Activated CD8-positive, alpha-beta T cell treated with anti-CD3 and anti-CD28 coated beads for 36 hours (primary cell): ENCODE results near the gene SORCS2. TPM values are rescaled to one million over a fixed set of nuclear protein-coding genes. Genes with fewer than 3 reads are reported as not detected.

Source experiments
- ATAC-seq: fragments of 200-7000 bp; cut with Tn5 transposase; one replicate; pipeline ENCODE4 v1.10.0; 2021; ENCODE audit warnings: mild to moderate bottlenecking, moderate library complexity
- CTCF ChIA-PET: fragments of 350-600 bp; sonication (Branson Sonifier 250); formaldehyde crosslinking; loops from one replicate; lab custom pipeline; 2021; ENCODE audit warnings: antibody characterized with exemption; lab: Charles Lee
- POLR2A ChIA-PET: fragments of 350-600 bp; sonication (Branson Sonifier 250); formaldehyde crosslinking; loops from one replicate; lab custom pipeline; 2021; ENCODE audit warnings: antibody characterized with exemption; lab: Charles Lee
- DNase-seq: peaks from one replicate; pipeline ENCODE4 v3.0.0-alpha.2; 2020
- H3K27ac Mint-ChIP-seq: one replicate; pipeline ENCODE4 v1.8.0; 2021; ENCODE audit warnings: mild to moderate bottlenecking, mixed read lengths
- H3K27me3 Mint-ChIP-seq: one replicate; pipeline ENCODE4 v1.8.0; 2021; ENCODE audit warnings: mixed read lengths
- H3K36me3 Mint-ChIP-seq: one replicate; pipeline ENCODE4 v1.8.0; 2021; ENCODE audit warnings: low read depth, mixed read lengths
- H3K4me1 Mint-ChIP-seq: one replicate; pipeline ENCODE4 v1.8.0; 2021; ENCODE audit warnings: low read depth, mixed read lengths
- H3K4me3 Mint-ChIP-seq: one replicate; pipeline ENCODE4 v1.8.0; 2021; ENCODE audit warnings: mild to moderate bottlenecking, moderate library complexity, mixed read lengths
- H3K9me3 Mint-ChIP-seq: one replicate; pipeline ENCODE4 v1.8.0; 2021; ENCODE audit warnings: mixed read lengths
- intact Hi-C: fragments of 100-400 bp; cut with micrococcal nuclease; formaldehyde crosslinking; loops from one replicate; pipeline ENCODE4 v1.10.0; 2022
- total RNA-seq, 2 experiments: library from RNA; stranded (reverse); gene quantifications; one replicate each; pipeline ENCODE4 v1.2.3, GENCODE V29; 2021
- TF ChIP-seq, protein P1 (sequence below): fragments of 200-600 bp; IDR thresholded peaks from one replicate; pipeline ENCODE4 v1.8.0; 2022; ENCODE audit warnings: antibody characterized with exemption, mild to moderate bottlenecking

Gene SORCS2
- total RNA-seq, 2 experiments from 2014 or later, result 0.05 TPM; not detected in 1

DNA sequence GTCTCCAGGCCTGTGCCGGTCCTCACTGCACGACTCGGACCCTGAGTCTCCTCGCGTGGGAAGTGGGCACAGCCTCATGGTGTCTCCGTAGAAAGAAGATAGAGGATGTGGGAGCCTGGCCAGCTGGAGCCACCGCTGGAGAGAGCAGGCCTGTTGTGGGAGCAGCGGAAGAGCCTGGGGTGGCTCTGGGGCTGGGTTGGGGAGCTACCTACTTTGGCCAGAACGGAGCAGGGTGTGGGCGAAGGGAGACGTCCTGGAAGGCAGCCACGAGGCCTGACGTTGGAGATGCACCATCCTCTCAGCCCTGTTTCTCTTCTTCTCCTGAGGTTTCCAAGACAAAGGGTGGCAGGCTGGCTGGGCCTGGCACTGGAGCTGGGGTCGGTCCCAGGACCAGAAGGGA, 93.8 kb downstream of the SORCS2 start:
- CTCF ChIA-PET, result no interaction called here
- Mint-ChIP-seq H3K27me3 (peaks cover 4% of the 10 kb centered on the region), H3K9me3 (no peaks in the 10 kb centered on the region), H3K36me3 (no peaks in the 10 kb centered on the region), H3K4me1 (no peaks in the 10 kb centered on the region), H3K27ac (no peak overlapping the region), H3K4me3 (no peak overlapping the region)
- TF ChIP-seq, protein P1, sequence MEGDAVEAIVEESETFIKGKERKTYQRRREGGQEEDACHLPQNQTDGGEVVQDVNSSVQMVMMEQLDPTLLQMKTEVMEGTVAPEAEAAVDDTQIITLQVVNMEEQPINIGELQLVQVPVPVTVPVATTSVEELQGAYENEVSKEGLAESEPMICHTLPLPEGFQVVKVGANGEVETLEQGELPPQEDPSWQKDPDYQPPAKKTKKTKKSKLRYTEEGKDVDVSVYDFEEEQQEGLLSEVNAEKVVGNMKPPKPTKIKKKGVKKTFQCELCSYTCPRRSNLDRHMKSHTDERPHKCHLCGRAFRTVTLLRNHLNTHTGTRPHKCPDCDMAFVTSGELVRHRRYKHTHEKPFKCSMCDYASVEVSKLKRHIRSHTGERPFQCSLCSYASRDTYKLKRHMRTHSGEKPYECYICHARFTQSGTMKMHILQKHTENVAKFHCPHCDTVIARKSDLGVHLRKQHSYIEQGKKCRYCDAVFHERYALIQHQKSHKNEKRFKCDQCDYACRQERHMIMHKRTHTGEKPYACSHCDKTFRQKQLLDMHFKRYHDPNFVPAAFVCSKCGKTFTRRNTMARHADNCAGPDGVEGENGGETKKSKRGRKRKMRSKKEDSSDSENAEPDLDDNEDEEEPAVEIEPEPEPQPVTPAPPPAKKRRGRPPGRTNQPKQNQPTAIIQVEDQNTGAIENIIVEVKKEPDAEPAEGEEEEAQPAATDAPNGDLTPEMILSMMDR, result no peak
- POLR2A ChIA-PET, result no interaction called here
- ATAC-seq (no peak), DNase-seq (no peak)
- intact Hi-C loops, result no loop called here

DNA sequence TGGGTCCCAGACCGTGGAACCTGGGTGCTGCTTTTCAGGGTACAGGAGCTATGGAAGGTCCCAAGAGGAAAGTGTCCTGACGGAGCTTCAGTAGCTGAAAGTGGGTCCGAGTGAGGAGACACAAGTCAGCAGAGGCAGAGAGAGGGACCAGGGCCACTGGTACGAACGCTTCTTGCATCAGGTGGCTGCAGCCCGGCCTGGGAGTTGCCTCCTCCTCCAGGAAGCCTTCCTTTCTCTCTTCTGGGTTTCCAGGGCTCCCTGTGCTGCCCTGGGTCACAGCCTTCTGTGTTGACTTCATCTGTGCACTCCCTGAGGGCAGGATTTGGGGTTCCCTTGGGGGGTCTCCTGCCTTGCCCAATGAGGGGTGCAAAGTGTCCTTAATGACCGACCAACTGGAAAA, 94.5 kb downstream of the SORCS2 start:
- CTCF ChIA-PET, result no interaction called here
- POLR2A ChIA-PET, result no interaction called here
- no peak overlapping the region for H3K27ac Mint-ChIP-seq

DNA sequence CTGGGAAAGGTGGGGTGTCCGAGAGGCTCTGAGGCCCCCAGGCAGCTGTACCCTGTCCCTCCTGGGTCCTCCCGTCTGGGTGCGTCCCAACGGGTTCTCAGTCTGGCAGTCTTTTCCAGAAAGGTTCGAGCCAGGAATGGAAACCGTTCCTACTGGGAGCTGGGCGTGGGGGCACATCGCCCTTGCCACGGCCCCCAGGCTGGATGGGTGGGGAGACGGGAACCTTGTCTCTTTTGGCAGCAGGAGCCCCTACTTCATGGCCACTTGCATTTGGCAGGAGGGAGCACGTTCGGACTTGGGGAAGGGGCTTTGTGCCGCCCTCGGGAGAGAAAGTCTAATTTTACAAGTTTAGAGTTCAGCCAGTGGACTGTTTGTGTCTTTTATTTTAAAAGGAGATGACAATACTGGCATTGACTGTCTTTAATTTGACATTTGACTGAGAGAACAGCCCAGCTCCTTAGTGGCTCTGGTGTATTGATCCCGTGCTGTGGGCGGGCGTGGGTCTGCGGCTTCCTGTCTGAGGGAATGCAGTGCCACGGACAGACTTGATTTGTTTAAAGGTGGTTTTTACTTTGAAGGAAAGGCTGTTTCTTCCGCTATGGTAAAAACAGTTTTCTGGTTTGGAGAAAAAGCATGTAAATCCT, 95.1 kb downstream of the SORCS2 start:
- Mint-ChIP-seq H3K36me3 (no peaks in the 10 kb centered on the region), H3K9me3 (no peaks in the 10 kb centered on the region), H3K27me3 (peaks cover 4% of the 10 kb centered on the region), H3K27ac (no peak overlapping the region), H3K4me3 (no peak overlapping the region), H3K4me1 (no peaks in the 10 kb centered on the region)
- POLR2A ChIA-PET, result no interaction called here
- TF ChIP-seq, protein P1, result no peak
- CTCF ChIA-PET, result no interaction called here
- intact Hi-C loops, result no loop called here
- no peak for ATAC-seq
- DNase-seq, result no peak

More for the DNA sequence above, 94.5 kb downstream of the SORCS2 start:
- TF ChIP-seq, protein P1, result no peak
- Mint-ChIP-seq H3K4me3 (no peak overlapping the region), H3K4me1 (no peaks in the 10 kb centered on the region), H3K27me3 (peaks cover 4% of the 10 kb centered on the region), H3K9me3 (no peaks in the 10 kb centered on the region), H3K36me3 (no peaks in the 10 kb centered on the region)
- no peak for ATAC-seq
- DNase-seq, result no peak
- intact Hi-C loops, result no loop called here

DNA sequence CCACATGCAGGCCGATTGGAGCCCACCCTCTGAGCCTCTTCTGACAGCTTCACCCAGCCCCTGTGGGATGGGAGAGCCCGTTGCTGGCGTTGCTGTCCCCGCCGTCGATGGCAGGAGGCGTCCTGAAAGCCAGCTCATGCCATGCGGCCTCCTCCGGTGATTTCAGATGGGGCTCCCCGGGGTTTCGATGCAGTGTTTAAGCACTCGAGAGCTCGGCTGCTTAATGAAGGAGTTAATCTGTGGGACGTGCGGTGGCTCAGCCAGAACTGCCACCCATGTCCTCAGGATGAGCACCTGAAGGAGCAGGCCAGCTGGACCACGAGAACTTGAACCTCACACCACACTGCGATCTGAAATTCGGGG, 95.6 kb downstream of the SORCS2 start:
- ATAC-seq (no peak), DNase-seq (no peak)
- H3K27ac Mint-ChIP-seq, result no peak overlapping the region
- H3K4me1 Mint-ChIP-seq, result no peaks in the 10 kb centered on the region
- POLR2A ChIA-PET, result no interaction called here
- CTCF ChIA-PET, result no interaction called here
- H3K36me3 Mint-ChIP-seq, result no peaks in the 10 kb centered on the region
- TF ChIP-seq, protein P1, result no peak
- intact Hi-C loops, result no loop called here
- no peaks in the 10 kb centered on the region for H3K9me3 Mint-ChIP-seq
- peaks cover 2% of the 10 kb centered on the region for H3K27me3 Mint-ChIP-seq
- H3K4me3 Mint-ChIP-seq, result no peak overlapping the region

DNA sequence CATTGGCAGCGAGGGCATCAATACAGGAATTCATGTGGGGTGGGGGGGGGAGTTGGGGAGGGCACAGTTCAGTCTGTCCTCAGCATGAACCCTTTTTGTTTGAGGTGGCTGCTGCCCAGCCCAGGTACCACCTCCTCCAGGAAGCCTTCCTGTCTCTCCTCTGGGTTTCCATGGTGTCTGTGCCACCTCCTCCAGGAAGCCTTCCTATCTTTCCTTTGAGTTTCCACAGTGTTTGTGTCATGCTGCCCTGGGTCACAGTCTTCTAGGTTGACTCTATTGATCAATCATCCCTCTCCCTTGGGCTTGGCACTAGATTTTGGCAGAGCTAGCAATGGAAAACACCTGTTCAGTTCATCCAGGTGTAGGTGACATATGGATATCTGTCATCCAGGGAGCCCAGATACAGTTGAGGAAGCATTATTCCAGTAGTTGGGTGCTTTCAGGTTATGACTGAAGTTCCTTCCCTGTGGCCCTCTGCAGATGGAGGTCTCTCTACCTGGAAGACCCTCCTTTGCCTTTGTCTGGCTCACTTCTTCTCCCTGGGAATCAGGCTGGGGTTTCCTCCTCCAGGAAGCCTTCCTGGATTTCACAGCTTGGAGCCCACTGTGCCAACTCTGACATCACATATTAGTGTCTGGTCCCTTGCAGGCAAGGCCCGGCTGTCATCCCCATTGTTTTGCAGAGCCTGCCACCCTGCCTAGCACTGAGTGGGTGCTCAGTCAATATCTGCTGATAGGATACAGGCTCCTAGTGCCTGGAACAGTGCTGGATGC, 96.6 kb downstream of the SORCS2 start:
- DNase-seq (no peak), ATAC-seq (no peak)
- intact Hi-C loops, result no loop called here
- no peaks in the 10 kb centered on the region for H3K27me3 Mint-ChIP-seq
- ChIA-PET POLR2A (no interaction called here), CTCF (interaction anchor here (1.1 kb wide), 1 partner anchor 47 kb away, joined by 3 read pairs; no protein-coding TSS in a partner anchor)
- TF ChIP-seq, protein P1, result no peak
- no peak overlapping the region for H3K4me3 Mint-ChIP-seq
- no peak overlapping the region for H3K27ac Mint-ChIP-seq
- no peaks in the 10 kb centered on the region for H3K9me3 Mint-ChIP-seq
- H3K4me1 Mint-ChIP-seq, result no peaks in the 10 kb centered on the region
- H3K36me3 Mint-ChIP-seq, result no peaks in the 10 kb centered on the region
